HG02943 (cell line): Measurements from ENCODE around the gene GPRC5C.

Experiments
- ATAC-seq: cut with Tn5 transposase; IDR thresholded peaks from one replicate; pipeline ENCODE4 v1.9.1; 2021; ENCODE audit warnings: mild to moderate bottlenecking, low read depth, moderate library complexity; ENCODE audit not compliant: unreplicated experiment

Gene GPRC5C

GRCh38 chr17:74431568-74432423 lies at the start of gene GPRC5C:
TSS of gene GPRC5C (plus strand) at chr17:74432088. CDS start at chr17:74439777, 7,689 bp downstream.
- no peak for ATAC-seq

- ATAC-seq = no peak
Measured at GRCh38 chr17:74383141-74383540, 48.7 kb upstream of the GPRC5C start.

- ATAC-seq = no peak
Measured at GRCh38 chr17:74385201-74385600, 46.7 kb upstream of the GPRC5C start.

GRCh38 chr17:74386386-74386785 lies 45.5 kb upstream of the GPRC5C start:
- no peak for ATAC-seq

- no peak for ATAC-seq
Measured at GRCh38 chr17:74387365-74388218, 44.3 kb upstream of the GPRC5C start.

GRCh38 chr17:74389084-74389753 lies 42.7 kb upstream of the GPRC5C start:
- no peak for ATAC-seq

- no peak for ATAC-seq
Measured at GRCh38 chr17:74389937-74390679, 41.8 kb upstream of the GPRC5C start.

GRCh38 chr17:74390680-74391653 lies 40.9 kb upstream of the GPRC5C start:
- ATAC-seq = no peak

GRCh38 chr17:74391771-74392170 lies 40.1 kb upstream of the GPRC5C start:
- no peak for ATAC-seq

- ATAC-seq = no peak
Measured at GRCh38 chr17:74392848-74393247, 39.0 kb upstream of the GPRC5C start.

- ATAC-seq = no peak
Measured at GRCh38 chr17:74393346-74393942, 38.4 kb upstream of the GPRC5C start.

GRCh38 chr17:74394275-74394950 lies 37.5 kb upstream of the GPRC5C start:
- ATAC-seq = no peak

- ATAC-seq = no peak
Measured at GRCh38 chr17:74394977-74395376, 36.9 kb upstream of the GPRC5C start.

GRCh38 chr17:74396567-74396966 lies 35.3 kb upstream of the GPRC5C start:
- no peak for ATAC-seq

GRCh38 chr17:74402048-74402447 lies 29.8 kb upstream of the GPRC5C start:
- ATAC-seq = no peak

- no peak for ATAC-seq
Measured at GRCh38 chr17:74403512-74404137, 28.3 kb upstream of the GPRC5C start.

- ATAC-seq = no peak
Measured at GRCh38 chr17:74404218-74404617, 27.7 kb upstream of the GPRC5C start.

- ATAC-seq = no peak
Measured at GRCh38 chr17:74404789-74405188, 27.1 kb upstream of the GPRC5C start.
